K562 (cell line): Measurements from ENCODE around the gene CCNJL. TPM values are rescaled to one million over a fixed set of nuclear protein-coding genes. Genes with fewer than 3 reads are reported as not detected.

Source experiments
- ATAC-seq: fragments of 200-7000 bp; cut with Tn5 transposase; 3 replicates; pipeline ENCODE4 v1.9.1; 2020; ENCODE audit warnings: moderate library complexity
- BruUV-seq: library from RNA; stranded (reverse); fragments of 400-500 nt; replicated peaks from 2 replicates; lab custom pipeline; 2021; lab: Mats Ljungman, UMichigan
- CTCF ChIA-PET: fragments of 300-600 bp; formaldehyde crosslinking; extraction: SDS; loops from one replicate; lab custom pipeline; 2021; ENCODE audit warnings: low intra/inter-chr PET ratio; lab: Yijun Ruan, JAX
- POLR2A ChIA-PET: fragments of 300-600, 350-650 bp; sonication (Branson Sonifier 250); formaldehyde crosslinking; extraction: SDS; loops from one replicate; lab custom pipeline; 2021; ENCODE audit warnings: antibody characterized with exemption, inconsistent platforms; lab: Yijun Ruan, JAX
- DNase-seq, 4 experiments: peaks; one replicate each; pipeline versions ENCODE4 v3.0.0 to v3.0.0-alpha.2; 2011 to 2018; ENCODE audit warnings: low spot score in 3 of 4, mixed read lengths in 3 of 4; ENCODE audit errors: extremely low read depth in 1 of 4
- FAIRE-seq: peaks from 2 replicates; lab custom pipeline; 2011; peaks lifted over from hg19 to GRCh38; lab: Jason Lieb, UNC
- H2AFZ ChIP-seq: 2 replicates; pipeline ENCODE4 v1.6.0; 2011; ENCODE audit warnings: low read depth, low read length, control low read depth, inconsistent platforms
- H3K27ac ChIP-seq: fragments of 200-600 bp; 3 replicates; pipeline ENCODE4 v1.8.0; 2011; ENCODE audit warnings: low read depth, mild to moderate bottlenecking, control low read depth, inconsistent platforms, low read length, moderate library complexity, mixed read lengths; ENCODE audit errors: extremely low read depth
- H3K27me3 ChIP-seq, 2 experiments: fragments of 300-600 bp in 1 of 2; 2 replicates in 1 of 2; 3 replicates in 1 of 2; pipeline versions ENCODE4 v1.6.0 to v1.8.0; 2011; ENCODE audit warnings: inconsistent platforms in 2 of 2, low read length in 2 of 2, mild to moderate bottlenecking in 1 of 2, mixed read lengths in 1 of 2, moderate library complexity in 1 of 2; ENCODE audit not compliant: control insufficient read depth in 2 of 2, insufficient read depth in 2 of 2
- H3K36me3 ChIP-seq: fragments of 300-600 bp; 3 replicates; pipeline ENCODE4 v1.8.0; 2011; ENCODE audit warnings: mild to moderate bottlenecking, low read length, inconsistent platforms; ENCODE audit not compliant: control insufficient read depth, insufficient read depth
- H3K4me1 ChIP-seq, 2 experiments: fragments of 200-600 bp in 1 of 2; replicated peaks in 1 of 2; 2 replicates in 1 of 2; 3 replicates in 1 of 2; pipeline versions ENCODE4 v1.5.1 to v1.8.0; 2011; ENCODE audit warnings: inconsistent platforms in 2 of 2, low read length in 2 of 2, mild to moderate bottlenecking in 1 of 2, mixed read lengths in 1 of 2, moderate library complexity in 1 of 2; ENCODE audit not compliant: control insufficient read depth in 2 of 2, insufficient read depth in 2 of 2
- H3K4me2 ChIP-seq: 2 replicates; pipeline ENCODE4 v1.6.1; 2011; ENCODE audit warnings: low read length, control low read depth, inconsistent platforms, mixed read lengths; ENCODE audit not compliant: insufficient read depth
- H3K4me3 ChIP-seq: fragments of 200-600 bp; sonication (generic), shearing (Covaris generic); 2 replicates; pipeline ENCODE4 v1.5.1; 2016; ENCODE audit warnings: control low read depth, inconsistent platforms
- H3K79me2 ChIP-seq: fragments of 200-600 bp; 3 replicates; pipeline ENCODE4 v1.8.0; 2011; ENCODE audit warnings: low read length, inconsistent platforms; ENCODE audit not compliant: control insufficient read depth, insufficient read depth
- H3K9ac ChIP-seq, 2 experiments: 2 replicates each; pipeline versions ENCODE4 v1.6.0 to v1.6.1; 2011; ENCODE audit warnings: low read depth in 2 of 2, low read length in 2 of 2, control low read depth in 1 of 2, inconsistent platforms in 1 of 2, mild to moderate bottlenecking in 1 of 2, mixed read lengths in 1 of 2; ENCODE audit not compliant: insufficient read depth in 1 of 2
- H3K9me1 ChIP-seq: one replicate; pipeline ENCODE4 v1.6.0; 2011; ENCODE audit warnings: inconsistent platforms, mild to moderate bottlenecking, low read length, moderate library complexity; ENCODE audit not compliant: control insufficient read depth, insufficient read depth
- H3K9me3 ChIP-seq: replicated peaks from 2 replicates; pipeline ENCODE4 v1.5.1; 2011; ENCODE audit warnings: low read depth, low read length, inconsistent platforms; ENCODE audit not compliant: control insufficient read depth, insufficient read depth
- H4K20me1 ChIP-seq: replicated peaks from 2 replicates; pipeline ENCODE4 v1.6.1; 2011; ENCODE audit warnings: low read length, inconsistent platforms, mixed read lengths; ENCODE audit not compliant: control insufficient read depth, insufficient read depth
- ATF3 ChIP-seq, 2 experiments: fragments of 450-650 bp in 1 of 2; sonication (generic) in 1 of 2; formaldehyde crosslinking in 1 of 2; IDR thresholded peaks in 1 of 2; conservative IDR thresholded peaks in 1 of 2; 2 replicates each; pipeline versions ENCODE4 v1.6.1 to v1.8.1; 2016 to 2023; ENCODE audit warnings: mild to moderate bottlenecking in 2 of 2, moderate library complexity in 2 of 2, inconsistent platforms in 1 of 2, missing genetic modification reagents in 1 of 2
- BMI1 ChIP-seq: fragments of 150-350 bp; IDR thresholded peaks from 2 replicates; pipeline ENCODE4 v1.6.1; 2014; ENCODE audit warnings: low read length
- EWSR1 ChIP-seq: fragments of 450-650 bp; IDR thresholded peaks from 2 replicates; pipeline ENCODE4 v1.6.1; 2018; ENCODE audit warnings: borderline replicate concordance, mild to moderate bottlenecking, low read depth, moderate library complexity; ENCODE audit not compliant: partially characterized antibody
- HMG20B ChIP-seq: fragments of 250-450 bp; sonication (Bioruptor Pico); IDR thresholded peaks from 2 replicates; pipeline ENCODE4 v1.5.0; 2021; ENCODE audit warnings: mild to moderate bottlenecking
- NFYB ChIP-seq: IDR thresholded peaks from 2 replicates; pipeline ENCODE4 v1.6.1; 2011; ENCODE audit warnings: mild to moderate bottlenecking, moderate library complexity; ENCODE audit not compliant: insufficient read length; ENCODE audit errors: extremely low read depth
- NR4A1 ChIP-seq, 2 experiments: fragments of 250-450 bp in 1 of 2; fragments of 450-650 bp in 1 of 2; sonication (Bioruptor Pico) in 1 of 2; IDR thresholded peaks; 2 replicates each; pipeline versions ENCODE4 v1.4.0 to v1.6.1; 2016 to 2020; ENCODE audit warnings: mild to moderate bottlenecking in 2 of 2, missing compliant biosample characterization in 1 of 2, missing genetic modification characterization in 1 of 2, moderate library complexity in 1 of 2
- RNF2 ChIP-seq: sonication (generic); IDR thresholded peaks from 2 replicates; pipeline ENCODE4 v1.6.1; 2016
- SMAD1 ChIP-seq: fragments of 150-350 bp; IDR thresholded peaks from 2 replicates; pipeline ENCODE4 v1.6.1; 2014; ENCODE audit warnings: low read length, low read depth; ENCODE audit not compliant: partially characterized antibody
- SMAD4 ChIP-seq: fragments of 250-450 bp; sonication (Bioruptor Pico); conservative IDR thresholded peaks from 2 replicates; pipeline ENCODE4 v1.8.0; 2021; ENCODE audit warnings: inconsistent platforms, mild to moderate bottlenecking, moderate library complexity
- SMARCB1 ChIP-seq: IDR thresholded peaks from 2 replicates; pipeline ENCODE4 v1.6.1; 2011; ENCODE audit warnings: improper control_type of control experiment, low read depth; ENCODE audit not compliant: insufficient read length
- TAF9B ChIP-seq: fragments of 450-650 bp; IDR thresholded peaks from 2 replicates; pipeline ENCODE4 v1.6.1; 2018; ENCODE audit warnings: mild to moderate bottlenecking; ENCODE audit not compliant: partially characterized antibody
- ZFP36 ChIP-seq: fragments of 150-350 bp; IDR thresholded peaks from 2 replicates; pipeline ENCODE4 v1.6.1; 2018; ENCODE audit warnings: low read length, low read depth; ENCODE audit not compliant: partially characterized antibody
- ZNF41 ChIP-seq: fragments of 250-450 bp; sonication (Bioruptor Pico); conservative IDR thresholded peaks from 2 replicates; pipeline ENCODE4 v1.4.0; 2020; ENCODE audit warnings: mild to moderate bottlenecking
- ZNF589 ChIP-seq: fragments of 200-800 bp; sonication (Bioruptor generic); IDR thresholded peaks from 2 replicates; pipeline ENCODE4 v1.6.1; 2016; ENCODE audit warnings: low read depth, missing genetic modification characterization, missing compliant biosample characterization
- WGBS: fragments of 100-300 bp; shearing (Covaris generic); methylation state at CpG from one replicate; pipeline ENCODE4 v1.1.6; 2016; ENCODE audit warnings: low coverage, mixed read lengths; ENCODE audit not compliant: insufficient coverage; ENCODE audit errors: missing lambda C conversion rate; 5-methylcytosine and 5-hydroxymethylcytosine counted together
- in situ Hi-C: fragments of 300-500 bp; cut with MboI; formaldehyde crosslinking; loops from 4 replicates; pipeline ENCODE4 v1.15.0; 2018; ENCODE audit warnings: inconsistent platforms, mixed read lengths
- intact Hi-C: fragments of 100-400 bp; cut with micrococcal nuclease; formaldehyde crosslinking; loops from 2 replicates; pipeline ENCODE4 v1.14.2; 2022
- polyA plus RNA-seq, 8 experiments: library from polyadenylated mRNA; depleted of rRNA in 4 of 8; stranded (reverse) in 5 of 8; unstranded in 3 of 8; fragments of >200 nt; fragmentation: Nextera tagmentation in 2 of 8; fragmentation: Illumina TruSeq in 1 of 8; extraction: Ambion mirVana in 2 of 8; extraction: Trizol in 1 of 8; gene quantifications; 2 replicates each; pipeline versions ENCODE4 v1.2.1 to v1.2.3, GENCODE V29; 2011 to 2014; ENCODE audit warnings: inconsistent platforms in 1 of 8, missing spikeins in 1 of 8
- total RNA-seq, 7 experiments: library from RNA; depleted of rRNA in 6 of 7; stranded (reverse); fragments of >200 nt in 6 of 7; fragmentation: Illumina TruSeq in 2 of 7; extraction: Trizol in 2 of 7; gene quantifications; 2 replicates each; pipeline versions ENCODE4 v1.2.1 to v1.2.3, GENCODE V29; 2011 to 2021; ENCODE audit warnings: low replicate concordance in 1 of 7
- TF ChIP-seq, protein P1 (sequence below): fragments of 250-450 bp; sonication (Bioruptor Pico); IDR thresholded peaks from 2 replicates; pipeline ENCODE4 v1.4.0; 2020; ENCODE audit warnings: mild to moderate bottlenecking, moderate library complexity
- TF ChIP-seq, protein P2 (sequence below): fragments of 450-650 bp; IDR thresholded peaks from 2 replicates; pipeline ENCODE4 v1.6.1; 2017; ENCODE audit warnings: antibody characterized with exemption

CCNJL gene
- total and polyA plus RNA-seq, 9 of the 15 experiments (the other 6 are each of a cell fraction or from before 2014, with no cell fraction given) = 0.04 TPM; not detected in 8

- Histone ChIP-seq H3K9ac (no peak overlapping the region), H3K27ac (no peak overlapping the region), H3K27me3 (no peaks in the 10 kb centered on the region), H3K4me1 (no peaks in the 10 kb centered on the region; a peak in 1 of 5 replicates), H3K9me1 (no peaks in the 10 kb centered on the region), H3K36me3 (no peaks in the 10 kb centered on the region), H2AFZ (no peak overlapping the region), H3K9me3 (no peaks in the 10 kb centered on the region), H3K4me2 (no peak overlapping the region), H3K4me3 (no peak overlapping the region), H3K79me2 (no peaks in the 10 kb centered on the region), H4K20me1 (no peaks in the 10 kb centered on the region)
- no TSS peak for BruUV-seq
- no peak for DNase-seq
- intact Hi-C loops (no loop called here), in situ Hi-C loops (no loop called here)
- ATAC-seq = no peak
- ChIA-PET CTCF (no interaction called here), POLR2A (interaction anchor here (0.8 to 1.3 kb wide), 5 partner anchors 10 to 164 kb away, joined by 3 to 4 read pairs (median 4); no protein-coding TSS in a partner anchor)
- FAIRE-seq = no peak
- TF ChIP-seq HMG20B (CRISPR knock-in tag) (no peak), SMARCB1 (no peak), SMAD4 (CRISPR knock-in tag) (no peak), ZFP36 (no peak), TAF9B (no peak), EWSR1 (no peak), ZNF589 (CRISPR knock-in tag) (no peak), SMAD1 (no peak), ATF3 (IDR thresholded peaks at IDR 0.05) (no peak), ATF3 (CRISPR knock-in tag; conservative IDR thresholded peaks at IDR 0.05) (no peak), BMI1 (no peak), NFYB (no peak), ZNF41 (CRISPR knock-in tag) (no peak), RNF2 (no peak), NR4A1 (CRISPR knock-in tag; IDR thresholded peaks at IDR 0.05) (no peak), NR4A1 (tag; IDR thresholded peaks at IDR 0.05) (no peak)
- TF ChIP-seq, protein P1, sequence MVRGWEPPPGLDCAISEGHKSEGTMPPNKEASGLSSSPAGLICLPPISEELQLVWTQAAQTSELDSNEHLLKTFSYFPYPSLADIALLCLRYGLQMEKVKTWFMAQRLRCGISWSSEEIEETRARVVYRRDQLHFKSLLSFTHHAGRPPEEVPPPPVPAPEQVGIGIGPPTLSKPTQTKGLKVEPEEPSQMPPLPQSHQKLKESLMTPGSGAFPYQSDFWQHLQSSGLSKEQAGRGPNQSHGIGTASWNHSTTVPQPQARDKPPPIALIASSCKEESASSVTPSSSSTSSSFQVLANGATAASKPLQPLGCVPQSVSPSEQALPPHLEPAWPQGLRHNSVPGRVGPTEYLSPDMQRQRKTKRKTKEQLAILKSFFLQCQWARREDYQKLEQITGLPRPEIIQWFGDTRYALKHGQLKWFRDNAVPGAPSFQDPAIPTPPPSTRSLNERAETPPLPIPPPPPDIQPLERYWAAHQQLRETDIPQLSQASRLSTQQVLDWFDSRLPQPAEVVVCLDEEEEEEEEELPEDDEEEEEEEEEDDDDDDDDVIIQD (CRISPR knock-in tag) = no peak
- TF ChIP-seq, protein P2, sequence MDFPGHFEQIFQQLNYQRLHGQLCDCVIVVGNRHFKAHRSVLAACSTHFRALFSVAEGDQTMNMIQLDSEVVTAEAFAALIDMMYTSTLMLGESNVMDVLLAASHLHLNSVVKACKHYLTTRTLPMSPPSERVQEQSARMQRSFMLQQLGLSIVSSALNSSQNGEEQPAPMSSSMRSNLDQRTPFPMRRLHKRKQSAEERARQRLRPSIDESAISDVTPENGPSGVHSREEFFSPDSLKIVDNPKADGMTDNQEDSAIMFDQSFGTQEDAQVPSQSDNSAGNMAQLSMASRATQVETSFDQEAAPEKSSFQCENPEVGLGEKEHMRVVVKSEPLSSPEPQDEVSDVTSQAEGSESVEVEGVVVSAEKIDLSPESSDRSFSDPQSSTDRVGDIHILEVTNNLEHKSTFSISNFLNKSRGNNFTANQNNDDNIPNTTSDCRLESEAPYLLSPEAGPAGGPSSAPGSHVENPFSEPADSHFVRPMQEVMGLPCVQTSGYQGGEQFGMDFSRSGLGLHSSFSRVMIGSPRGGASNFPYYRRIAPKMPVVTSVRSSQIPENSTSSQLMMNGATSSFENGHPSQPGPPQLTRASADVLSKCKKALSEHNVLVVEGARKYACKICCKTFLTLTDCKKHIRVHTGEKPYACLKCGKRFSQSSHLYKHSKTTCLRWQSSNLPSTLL = no peak
- WGBS = 6% methylated on average over 3 of the region's 3 CpGs
Measured at GRCh38 chr5:160272264-160272663, 40.1 kb downstream of the CCNJL start.
